Neural cell (in vitro differentiated cells): ENCODE measurements around the gene POU3F2. TPM values are rescaled to one million over a fixed set of nuclear protein-coding genes. Genes with fewer than 3 reads are reported as not detected.

Experiments
- H2AFZ ChIP-seq: fragments of 200-600, 300-800 bp; sonication (generic), shearing (Covaris generic); 2 replicates; pipeline ENCODE4 v1.6.0; 2014; ENCODE audit warnings: low read depth, mild to moderate bottlenecking, antibody characterized with exemption, low read length, moderate library complexity
- H3F3A ChIP-seq: fragments of 200-600 bp; shearing (Covaris generic); 2 replicates; pipeline ENCODE4 v1.6.1; 2016; ENCODE audit warnings: mild to moderate bottlenecking, moderate library complexity, mixed read lengths, antibody characterized with exemption, low read length; ENCODE audit not compliant: insufficient read depth, poor library complexity, severe bottlenecking
- H3K27ac ChIP-seq: fragments of 200-600, 300-800 bp; sonication (generic), shearing (Covaris generic); 2 replicates; pipeline ENCODE4 v1.5.1; 2014; ENCODE audit warnings: mild to moderate bottlenecking, low read length, moderate library complexity
- H3K27me3 ChIP-seq: fragments of 300-800, 200-600 bp; sonication (generic), shearing (Covaris generic); 2 replicates; pipeline ENCODE4 v1.6.0; 2014; ENCODE audit warnings: mild to moderate bottlenecking, low read depth, low read length, moderate library complexity; ENCODE audit not compliant: insufficient read depth
- H3K36me3 ChIP-seq: fragments of 300-800, 200-600 bp; sonication (generic), shearing (Covaris generic); 2 replicates; pipeline ENCODE4 v1.5.1; 2014; ENCODE audit warnings: mild to moderate bottlenecking, antibody characterized with exemption, low read length, moderate library complexity; ENCODE audit not compliant: insufficient read depth
- H3K4me2 ChIP-seq: fragments of 300-800, 200-600 bp; sonication (generic), shearing (Covaris generic); 2 replicates; pipeline ENCODE4 v1.6.0; 2014; ENCODE audit warnings: mild to moderate bottlenecking, low read length
- H3K4me3 ChIP-seq: fragments of 300-800, 200-600 bp; sonication (generic), shearing (Covaris generic); 2 replicates; pipeline ENCODE4 v1.5.1; 2014; ENCODE audit warnings: mild to moderate bottlenecking, low read length, moderate library complexity
- H3K79me2 ChIP-seq: fragments of 200-600 bp; shearing (Covaris generic); replicated peaks from 2 replicates; pipeline ENCODE4 v1.6.0; 2014; ENCODE audit warnings: mild to moderate bottlenecking, low read length, moderate library complexity; ENCODE audit not compliant: insufficient read depth
- H3K9ac ChIP-seq: fragments of 300-800, 200-600 bp; sonication (generic), shearing (Covaris generic); 2 replicates; pipeline ENCODE4 v1.6.1; 2016; ENCODE audit warnings: mild to moderate bottlenecking, low read length, mixed read lengths
- H3K9me2 ChIP-seq: fragments of 200-600 bp; shearing (Covaris generic); 2 replicates; pipeline ENCODE4 v1.6.1; 2016; ENCODE audit warnings: mild to moderate bottlenecking, low read length, mixed read lengths; ENCODE audit not compliant: insufficient read depth
- H3K9me3 ChIP-seq: fragments of 200-600, 300-800 bp; sonication (generic), shearing (Covaris generic); 2 replicates; pipeline ENCODE4 v1.6.1; 2016; ENCODE audit warnings: mild to moderate bottlenecking, mixed run types, low read length, moderate library complexity, mixed read lengths
- H4K20me1 ChIP-seq: fragments of 200-600 bp; shearing (Covaris generic); 2 replicates; pipeline ENCODE4 v1.6.1; 2016; ENCODE audit warnings: mild to moderate bottlenecking, mixed run types; ENCODE audit not compliant: insufficient read depth
- EP300 ChIP-seq: fragments of 450-650 bp; conservative IDR thresholded peaks from 2 replicates; pipeline ENCODE4 v1.6.1; 2014; ENCODE audit warnings: antibody characterized with exemption, mild to moderate bottlenecking, moderate library complexity; ENCODE audit not compliant: poor library complexity, severe bottlenecking
- EZH2 ChIP-seq: fragments of 200-600, 300-800 bp; shearing (Covaris generic), sonication (generic); IDR thresholded peaks from 2 replicates; pipeline ENCODE4 v1.6.1; 2014; ENCODE audit warnings: antibody characterized with exemption, low read length, borderline replicate concordance, mild to moderate bottlenecking; ENCODE audit not compliant: insufficient read depth, poor library complexity, severe bottlenecking
- MXI1 ChIP-seq: fragments of 450-650 bp; conservative IDR thresholded peaks from 2 replicates; pipeline ENCODE4 v1.6.1; 2014; ENCODE audit warnings: antibody characterized with exemption, mild to moderate bottlenecking; ENCODE audit not compliant: poor library complexity, severe bottlenecking
- POLR2AphosphoS5 ChIP-seq: IDR thresholded peaks from 2 replicates; pipeline ENCODE4 v1.6.1; 2012
- RAD21 ChIP-seq: fragments of 450-650 bp; conservative IDR thresholded peaks from 2 replicates; pipeline ENCODE4 v1.6.1; 2014; ENCODE audit warnings: antibody characterized with exemption, mild to moderate bottlenecking, moderate library complexity
- SMC3 ChIP-seq: fragments of 450-650 bp; conservative IDR thresholded peaks from 2 replicates; pipeline ENCODE4 v1.6.1; 2014; ENCODE audit warnings: antibody characterized with exemption, mild to moderate bottlenecking, moderate library complexity; ENCODE audit not compliant: poor library complexity
- TAF1 ChIP-seq: IDR thresholded peaks from 2 replicates; pipeline ENCODE4 v1.6.1; 2012; ENCODE audit warnings: low read depth
- polyA plus RNA-seq: library from polyadenylated mRNA; depleted of rRNA; stranded (reverse); fragments of >200 nt; gene quantifications from 2 replicates; pipeline ENCODE4 v1.2.3, GENCODE V29; 2014
- TF ChIP-seq, protein P1 (sequence below): fragments of 450-650 bp; IDR thresholded peaks from 2 replicates; pipeline ENCODE4 v1.5.1; 2014; ENCODE audit warnings: antibody characterized with exemption, mild to moderate bottlenecking, moderate library complexity; ENCODE audit not compliant: poor library complexity, severe bottlenecking
- TF ChIP-seq, protein P2 (sequence below): IDR thresholded peaks from 2 replicates; pipeline ENCODE4 v1.6.1; 2012; ENCODE audit warnings: borderline replicate concordance

POU3F2 gene
- polyA plus RNA-seq, 1 donor from 2014 or later, result 35.3 TPM

DNA sequence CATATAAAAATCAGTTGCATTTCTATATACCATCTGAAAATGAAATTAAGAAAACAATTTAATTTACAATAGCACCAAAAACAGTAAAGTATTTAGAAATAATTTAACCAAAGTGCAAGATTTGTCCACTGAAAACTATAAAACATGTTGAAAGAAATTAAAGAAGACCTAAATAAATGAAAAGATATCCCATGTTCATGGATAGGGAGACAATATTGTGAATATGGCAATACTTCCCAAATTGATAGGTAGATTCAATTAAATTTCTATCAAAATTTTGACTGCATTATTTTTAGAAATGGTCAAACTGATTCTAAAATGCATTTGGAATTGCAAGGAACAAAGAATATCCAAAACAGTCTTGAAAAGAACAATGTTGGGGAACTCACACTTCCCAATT, 17.6 kb upstream of the POU3F2 start:
- Histone ChIP-seq H2AFZ (no peak overlapping the region), H3K36me3 (no peaks in the 10 kb centered on the region), H4K20me1 (no peaks in the 10 kb centered on the region), H3F3A (no peaks in the 10 kb centered on the region), H3K27ac (no peak overlapping the region), H3K9me3 (no peaks in the 10 kb centered on the region), H3K9me2 (no peaks in the 10 kb centered on the region), H3K4me3 (no peak overlapping the region), H3K27me3 (no peaks in the 10 kb centered on the region), H3K9ac (no peak overlapping the region), H3K79me2 (no peaks in the 10 kb centered on the region), H3K4me2 (no peak overlapping the region)
- TF ChIP-seq RAD21 (no peak), POLR2AphosphoS5 (no peak), MXI1 (no peak), SMC3 (no peak), TAF1 (no peak), EZH2 (no peak), EP300 (no peak)
- TF ChIP-seq, protein P1, sequence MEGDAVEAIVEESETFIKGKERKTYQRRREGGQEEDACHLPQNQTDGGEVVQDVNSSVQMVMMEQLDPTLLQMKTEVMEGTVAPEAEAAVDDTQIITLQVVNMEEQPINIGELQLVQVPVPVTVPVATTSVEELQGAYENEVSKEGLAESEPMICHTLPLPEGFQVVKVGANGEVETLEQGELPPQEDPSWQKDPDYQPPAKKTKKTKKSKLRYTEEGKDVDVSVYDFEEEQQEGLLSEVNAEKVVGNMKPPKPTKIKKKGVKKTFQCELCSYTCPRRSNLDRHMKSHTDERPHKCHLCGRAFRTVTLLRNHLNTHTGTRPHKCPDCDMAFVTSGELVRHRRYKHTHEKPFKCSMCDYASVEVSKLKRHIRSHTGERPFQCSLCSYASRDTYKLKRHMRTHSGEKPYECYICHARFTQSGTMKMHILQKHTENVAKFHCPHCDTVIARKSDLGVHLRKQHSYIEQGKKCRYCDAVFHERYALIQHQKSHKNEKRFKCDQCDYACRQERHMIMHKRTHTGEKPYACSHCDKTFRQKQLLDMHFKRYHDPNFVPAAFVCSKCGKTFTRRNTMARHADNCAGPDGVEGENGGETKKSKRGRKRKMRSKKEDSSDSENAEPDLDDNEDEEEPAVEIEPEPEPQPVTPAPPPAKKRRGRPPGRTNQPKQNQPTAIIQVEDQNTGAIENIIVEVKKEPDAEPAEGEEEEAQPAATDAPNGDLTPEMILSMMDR, result no peak
- TF ChIP-seq, protein P2, sequence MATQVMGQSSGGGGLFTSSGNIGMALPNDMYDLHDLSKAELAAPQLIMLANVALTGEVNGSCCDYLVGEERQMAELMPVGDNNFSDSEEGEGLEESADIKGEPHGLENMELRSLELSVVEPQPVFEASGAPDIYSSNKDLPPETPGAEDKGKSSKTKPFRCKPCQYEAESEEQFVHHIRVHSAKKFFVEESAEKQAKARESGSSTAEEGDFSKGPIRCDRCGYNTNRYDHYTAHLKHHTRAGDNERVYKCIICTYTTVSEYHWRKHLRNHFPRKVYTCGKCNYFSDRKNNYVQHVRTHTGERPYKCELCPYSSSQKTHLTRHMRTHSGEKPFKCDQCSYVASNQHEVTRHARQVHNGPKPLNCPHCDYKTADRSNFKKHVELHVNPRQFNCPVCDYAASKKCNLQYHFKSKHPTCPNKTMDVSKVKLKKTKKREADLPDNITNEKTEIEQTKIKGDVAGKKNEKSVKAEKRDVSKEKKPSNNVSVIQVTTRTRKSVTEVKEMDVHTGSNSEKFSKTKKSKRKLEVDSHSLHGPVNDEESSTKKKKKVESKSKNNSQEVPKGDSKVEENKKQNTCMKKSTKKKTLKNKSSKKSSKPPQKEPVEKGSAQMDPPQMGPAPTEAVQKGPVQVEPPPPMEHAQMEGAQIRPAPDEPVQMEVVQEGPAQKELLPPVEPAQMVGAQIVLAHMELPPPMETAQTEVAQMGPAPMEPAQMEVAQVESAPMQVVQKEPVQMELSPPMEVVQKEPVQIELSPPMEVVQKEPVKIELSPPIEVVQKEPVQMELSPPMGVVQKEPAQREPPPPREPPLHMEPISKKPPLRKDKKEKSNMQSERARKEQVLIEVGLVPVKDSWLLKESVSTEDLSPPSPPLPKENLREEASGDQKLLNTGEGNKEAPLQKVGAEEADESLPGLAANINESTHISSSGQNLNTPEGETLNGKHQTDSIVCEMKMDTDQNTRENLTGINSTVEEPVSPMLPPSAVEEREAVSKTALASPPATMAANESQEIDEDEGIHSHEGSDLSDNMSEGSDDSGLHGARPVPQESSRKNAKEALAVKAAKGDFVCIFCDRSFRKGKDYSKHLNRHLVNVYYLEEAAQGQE, result no peak

DNA sequence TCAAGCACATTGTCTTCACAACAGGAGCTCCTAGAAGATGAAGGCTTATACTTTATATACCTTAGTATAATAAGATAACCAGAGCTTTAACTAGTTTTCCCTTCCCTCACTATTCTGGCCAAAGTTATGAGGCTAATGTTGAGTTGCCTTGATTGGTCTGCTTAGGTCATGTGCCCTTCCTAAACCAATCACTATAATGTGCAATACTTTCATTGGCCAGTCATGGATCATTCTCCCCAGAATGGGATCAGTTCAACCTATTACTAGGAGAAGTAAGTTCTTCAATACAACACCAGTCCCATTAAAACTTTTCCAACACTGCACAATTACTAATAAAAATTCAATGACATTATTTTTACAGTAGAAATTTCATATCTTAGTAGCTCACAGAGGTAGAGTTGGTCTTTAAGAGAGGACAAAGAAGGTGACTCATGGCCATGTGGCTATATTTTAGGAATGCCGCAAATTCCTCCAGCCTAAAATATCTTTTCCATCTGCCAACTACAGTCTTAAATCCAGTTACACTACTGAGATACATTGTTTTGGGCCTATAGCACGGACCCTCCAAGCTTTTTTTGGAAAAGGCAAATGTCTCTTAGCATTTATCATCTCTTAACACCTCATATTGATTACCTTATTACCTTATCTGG, 12.5 kb upstream of the POU3F2 start:
- H4K20me1 ChIP-seq, result no peaks in the 10 kb centered on the region
- no peak overlapping the region for H3K27ac ChIP-seq
- TF ChIP-seq TAF1, result no peak
- TF ChIP-seq, protein P2, result no peak
- TF ChIP-seq, protein P1, result no peak
- TF ChIP-seq SMC3, result no peak
- no peak for TF ChIP-seq EP300
- no peak for TF ChIP-seq RAD21
- TF ChIP-seq EZH2, result no peak
- TF ChIP-seq MXI1, result no peak
- no peak for TF ChIP-seq POLR2AphosphoS5
- no peaks in the 10 kb centered on the region for H3K79me2 ChIP-seq
- H3F3A ChIP-seq, result peaks cover 4% of the 10 kb centered on the region
- H3K9me3 ChIP-seq, result no peaks in the 10 kb centered on the region
- H3K4me3 ChIP-seq, result no peak overlapping the region
- H3K27me3 ChIP-seq, result peaks cover 45% of the 10 kb centered on the region
- no peak overlapping the region for H3K9ac ChIP-seq
- H3K9me2 ChIP-seq, result no peaks in the 10 kb centered on the region
- H3K36me3 ChIP-seq, result no peaks in the 10 kb centered on the region
- H2AFZ ChIP-seq, result no peak overlapping the region
- no peak overlapping the region for H3K4me2 ChIP-seq
